Measurements from ENCODE around the gene PDZRN3.
"Not testable (repeated sequence)": the region's sequence is repeated elsewhere in the genome, so short reads cannot be mapped to it uniquely, and the experiment has no call there.

The PDZRN3 gene

DNA sequence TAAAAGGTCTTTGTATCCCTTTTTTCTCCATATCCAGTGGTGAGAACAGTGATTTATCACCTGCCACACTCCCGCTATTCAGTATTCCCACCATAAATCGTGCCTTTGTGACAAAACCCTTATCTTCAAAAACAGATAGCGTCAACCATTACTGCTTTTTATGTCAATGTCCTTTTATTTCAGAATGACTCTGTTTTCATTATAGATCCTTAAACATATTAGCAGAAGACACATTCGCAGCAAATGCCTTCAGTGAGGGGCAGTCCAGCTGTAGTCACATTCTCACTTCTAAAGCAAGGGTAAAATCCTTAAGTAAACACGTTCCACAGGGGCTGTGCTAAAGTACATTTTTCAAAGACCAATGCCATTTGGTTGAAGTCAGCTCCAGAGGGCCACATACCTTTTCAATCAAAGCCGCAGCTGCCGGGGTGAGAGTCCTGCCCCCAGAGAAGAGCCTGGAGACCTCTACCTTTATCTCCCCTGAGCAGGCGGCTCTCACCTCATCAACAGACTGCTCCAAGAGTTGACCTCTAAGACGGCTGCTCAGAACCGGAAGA, 53.4 kb downstream of the PDZRN3 start:
- Mint-ChIP-seq H3K27me3 (ENCODE audit: low read depth) (no peaks in the 10 kb centered on the region), H3K36me3 (ENCODE audit: low read depth) (peaks cover 12% of the 10 kb centered on the region), H3K27ac (peak overlapping the region; percentile 38 to 73 (median 54)), H3K4me1 (peaks cover 85% of the 10 kb centered on the region), H3K9me3 (no peaks in the 10 kb centered on the region), H3K4me3 (peak overlapping the region in 2 of 3 experiments; percentile 0 to 4)
- TF ChIP-seq, protein P1, sequence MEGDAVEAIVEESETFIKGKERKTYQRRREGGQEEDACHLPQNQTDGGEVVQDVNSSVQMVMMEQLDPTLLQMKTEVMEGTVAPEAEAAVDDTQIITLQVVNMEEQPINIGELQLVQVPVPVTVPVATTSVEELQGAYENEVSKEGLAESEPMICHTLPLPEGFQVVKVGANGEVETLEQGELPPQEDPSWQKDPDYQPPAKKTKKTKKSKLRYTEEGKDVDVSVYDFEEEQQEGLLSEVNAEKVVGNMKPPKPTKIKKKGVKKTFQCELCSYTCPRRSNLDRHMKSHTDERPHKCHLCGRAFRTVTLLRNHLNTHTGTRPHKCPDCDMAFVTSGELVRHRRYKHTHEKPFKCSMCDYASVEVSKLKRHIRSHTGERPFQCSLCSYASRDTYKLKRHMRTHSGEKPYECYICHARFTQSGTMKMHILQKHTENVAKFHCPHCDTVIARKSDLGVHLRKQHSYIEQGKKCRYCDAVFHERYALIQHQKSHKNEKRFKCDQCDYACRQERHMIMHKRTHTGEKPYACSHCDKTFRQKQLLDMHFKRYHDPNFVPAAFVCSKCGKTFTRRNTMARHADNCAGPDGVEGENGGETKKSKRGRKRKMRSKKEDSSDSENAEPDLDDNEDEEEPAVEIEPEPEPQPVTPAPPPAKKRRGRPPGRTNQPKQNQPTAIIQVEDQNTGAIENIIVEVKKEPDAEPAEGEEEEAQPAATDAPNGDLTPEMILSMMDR (IDR thresholded peaks at IDR 0.05; ENCODE audit: unreplicated experiment in 3 of 3), result no peak

DNA sequence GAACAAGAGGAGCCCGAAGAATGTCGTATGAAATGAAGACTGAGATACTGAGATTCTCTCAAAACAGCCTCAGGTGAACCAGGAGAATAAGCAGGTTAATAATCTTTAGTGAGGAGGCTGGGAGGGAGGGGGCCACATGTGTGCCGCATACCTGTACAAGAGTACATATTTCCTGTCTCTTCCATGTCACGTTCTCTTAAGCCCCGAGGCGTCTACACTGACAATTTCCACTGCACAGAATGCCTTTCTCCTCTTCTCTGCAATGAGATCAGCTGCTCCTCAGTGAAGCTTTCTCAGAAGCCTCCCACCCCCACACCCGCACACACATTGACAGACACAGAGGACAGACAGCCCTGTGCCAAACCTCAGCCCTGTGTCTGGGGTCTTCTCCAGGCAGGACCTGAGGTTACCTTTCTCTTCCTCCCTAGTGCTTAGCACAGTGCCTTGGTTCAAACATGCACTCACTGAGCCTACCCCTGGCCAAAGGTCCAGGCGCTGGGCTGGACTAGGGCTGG, 55.4 kb downstream of the PDZRN3 start:
- TF ChIP-seq, protein P1 (IDR thresholded peaks at IDR 0.05; ENCODE audit: unreplicated experiment in 3 of 3), result no peak
- no peaks in the 10 kb centered on the region for H3K27me3 Mint-ChIP-seq (ENCODE audit: low read depth)
- peaks cover 73% of the 10 kb centered on the region for H3K4me1 Mint-ChIP-seq
- peak overlapping the region in 1 of 3 experiments; percentile 17 for H3K4me3 Mint-ChIP-seq
- no peaks in the 10 kb centered on the region for H3K9me3 Mint-ChIP-seq
- peaks cover 12% of the 10 kb centered on the region for H3K36me3 Mint-ChIP-seq (ENCODE audit: low read depth)
- H3K27ac Mint-ChIP-seq, result peak overlapping the region; percentile 28 to 57 (median 54)

DNA sequence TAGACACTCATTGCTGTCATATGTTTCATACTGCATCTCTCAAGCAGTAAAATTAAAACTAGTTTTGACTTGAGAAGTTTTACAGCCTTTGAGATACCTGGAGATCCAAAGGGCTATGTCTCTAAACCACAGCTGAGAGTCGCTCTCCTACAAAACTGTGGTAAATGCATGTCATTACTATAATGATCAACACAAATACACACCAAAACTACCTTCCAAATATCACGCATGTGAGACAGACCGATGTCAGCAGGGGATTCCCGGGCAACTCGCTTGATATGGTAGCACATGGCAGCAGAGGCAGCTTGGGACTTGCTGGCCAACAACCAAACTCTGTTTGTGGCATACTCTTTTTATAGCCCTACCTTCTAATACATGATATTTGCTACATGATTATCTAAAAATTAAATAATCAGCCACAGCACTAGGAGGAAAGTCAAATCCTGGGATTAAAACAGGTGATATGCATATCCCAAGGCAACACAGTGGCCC, 56.3 kb downstream of the PDZRN3 start:
- TF ChIP-seq, protein P1 (IDR thresholded peaks at IDR 0.05; ENCODE audit: unreplicated experiment in 3 of 3), result no peak
- peak overlapping the region; percentile 22 to 69 (median 54) for H3K27ac Mint-ChIP-seq
- H3K27me3 Mint-ChIP-seq (ENCODE audit: low read depth), result no peaks in the 10 kb centered on the region

DNA sequence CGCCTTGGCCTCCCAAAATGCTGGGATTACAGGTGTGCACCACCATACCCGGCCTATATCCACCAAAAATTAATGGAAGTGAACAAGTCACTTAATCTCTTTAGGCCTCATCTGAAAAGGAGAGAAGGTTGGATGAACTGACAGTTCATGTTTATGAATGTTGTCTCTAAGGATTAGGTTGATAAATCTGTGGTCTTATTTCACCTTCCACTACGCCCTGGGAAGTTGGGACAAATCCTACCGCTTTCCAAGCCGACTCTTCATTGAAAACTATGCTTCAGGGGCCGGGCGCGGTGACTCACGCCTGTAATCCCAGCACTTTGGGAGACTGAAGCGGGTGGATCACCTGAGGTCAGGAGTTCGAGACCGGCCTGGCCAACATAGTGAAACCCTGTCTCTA, 59.4 kb downstream of the PDZRN3 start:
- H3K9me3 Mint-ChIP-seq; H3K27me3 Mint-ChIP-seq (ENCODE audit: low read depth); H3K27ac Mint-ChIP-seq; H3K4me3 Mint-ChIP-seq: not testable (repeated sequence)
- Mint-ChIP-seq H3K36me3 (ENCODE audit: low read depth) (peaks cover 12% of the 10 kb centered on the region), H3K4me1 (peaks cover 66% of the 10 kb centered on the region)

More for the DNA sequence above, 56.3 kb downstream of the PDZRN3 start:
- Mint-ChIP-seq H3K36me3 (ENCODE audit: low read depth) (peaks cover 12% of the 10 kb centered on the region), H3K4me1 (peaks cover 75% of the 10 kb centered on the region), H3K4me3 (peak overlapping the region in 1 of 3 experiments; percentile 33), H3K9me3 (no peaks in the 10 kb centered on the region)

DNA sequence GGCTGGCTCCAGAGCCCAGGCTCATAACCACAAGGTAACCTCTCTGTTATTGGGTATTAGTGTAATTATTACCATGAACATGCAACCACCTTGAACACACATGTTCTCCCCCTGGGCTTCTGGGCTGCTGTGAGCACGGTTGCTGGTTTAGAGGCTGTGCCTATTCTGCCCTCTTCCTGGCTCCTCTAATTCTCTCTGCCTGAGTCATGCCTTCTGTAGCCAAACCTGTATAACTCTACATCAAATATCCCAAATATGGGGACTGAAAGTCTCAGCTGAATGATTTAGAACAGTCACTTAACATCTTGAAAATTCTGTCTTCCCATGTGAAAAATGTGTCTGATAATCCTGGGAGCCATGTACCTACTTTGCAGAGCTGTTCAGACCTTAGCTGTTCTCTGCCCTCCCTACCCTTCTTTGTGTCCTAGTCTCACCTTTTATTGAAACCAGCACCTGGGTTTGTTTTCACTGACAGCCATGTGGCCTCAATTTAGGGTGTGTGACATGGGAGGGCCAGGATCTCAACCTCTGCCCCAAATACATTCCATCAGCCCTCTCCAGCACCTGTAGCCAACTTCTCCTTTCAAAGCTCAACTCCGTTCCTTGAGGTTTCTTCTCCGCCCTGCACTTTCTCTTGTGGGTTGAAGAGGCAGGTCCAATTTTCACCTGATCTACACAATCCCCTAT, 60.7 kb downstream of the PDZRN3 start:
- TF ChIP-seq, protein P1 (IDR thresholded peaks at IDR 0.05; ENCODE audit: unreplicated experiment in 3 of 3), result no peak
- peaks cover 8% of the 10 kb centered on the region for H3K36me3 Mint-ChIP-seq (ENCODE audit: low read depth)

DNA sequence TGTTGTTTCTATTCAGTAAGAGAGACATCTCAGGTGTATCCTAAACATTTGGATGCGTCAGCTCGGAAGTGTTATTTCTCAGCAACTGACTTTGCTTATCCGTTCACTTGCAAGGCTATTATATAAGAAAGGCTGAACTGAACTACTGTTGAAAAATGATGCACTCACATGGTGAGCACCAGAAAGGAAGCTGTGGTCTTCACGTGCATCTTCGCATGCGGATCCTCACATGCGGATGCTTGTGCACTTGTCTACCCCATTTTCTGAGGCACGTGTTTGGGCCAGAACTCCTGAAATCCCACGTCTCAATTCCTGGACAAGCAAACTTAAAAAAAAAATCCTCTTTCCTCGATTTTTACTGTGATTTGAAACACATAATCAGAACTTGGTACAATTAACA, 63.2 kb downstream of the PDZRN3 start:
- Mint-ChIP-seq H3K27ac (peak overlapping the region; percentile 5 to 91 (median 69)), H3K36me3 (ENCODE audit: low read depth) (no peaks in the 10 kb centered on the region), H3K9me3 (no peaks in the 10 kb centered on the region), H3K4me1 (peaks cover 73% of the 10 kb centered on the region), H3K4me3 (no peak overlapping the region), H3K27me3 (ENCODE audit: low read depth) (no peaks in the 10 kb centered on the region)
- TF ChIP-seq, protein P1 (IDR thresholded peaks at IDR 0.05; ENCODE audit: unreplicated experiment in 3 of 3), result no peak

More for the DNA sequence above, 60.7 kb downstream of the PDZRN3 start:
- Mint-ChIP-seq H3K9me3 (no peaks in the 10 kb centered on the region), H3K27ac (peak overlapping the region; percentile 37 to 48 (median 41)), H3K27me3 (ENCODE audit: low read depth) (no peaks in the 10 kb centered on the region), H3K4me3 (no peak overlapping the region), H3K4me1 (peaks cover 67% of the 10 kb centered on the region)
